Nephron progenitor cell (in vitro differentiated cells): ENCODE measurements around the gene TPSAB1.

Experiments used
- DNase-seq: peaks from one replicate; pipeline ENCODE4 v3.0.0; 2021
- H3K27ac Mint-ChIP-seq: 2 replicates; pipeline ENCODE4 v1.8.0; 2021; ENCODE audit warnings: mild to moderate bottlenecking, moderate library complexity, mixed read lengths
- H3K27me3 Mint-ChIP-seq: 2 replicates; pipeline ENCODE4 v1.8.0; 2021; ENCODE audit warnings: mild to moderate bottlenecking, low read depth, mixed read lengths; ENCODE audit not compliant: poor library complexity
- H3K36me3 Mint-ChIP-seq: 2 replicates; pipeline ENCODE4 v1.8.0; 2021; ENCODE audit warnings: low read depth, mixed read lengths
- H3K4me1 Mint-ChIP-seq: 2 replicates; pipeline ENCODE4 v1.8.0; 2021; ENCODE audit warnings: mixed read lengths
- H3K4me3 Mint-ChIP-seq: 2 replicates; pipeline ENCODE4 v1.8.0; 2021; ENCODE audit warnings: mild to moderate bottlenecking, moderate library complexity, mixed read lengths
- H3K9me3 Mint-ChIP-seq: 2 replicates; pipeline ENCODE4 v1.8.0; 2021; ENCODE audit warnings: mild to moderate bottlenecking, moderate library complexity, mixed read lengths
- TF ChIP-seq, protein P1 (sequence below): fragments of 200-600 bp; sonication (generic); IDR thresholded peaks from 2 replicates; pipeline ENCODE4 v1.5.0; 2021; ENCODE audit warnings: antibody characterized with exemption

Gene TPSAB1

GRCh38 chr16:1276580-1276878 is 36.0 kb downstream of the TPSAB1 start:
- Mint-ChIP-seq H3K4me1 (peaks cover 50% of the 10 kb centered on the region), H3K9me3 (no peaks in the 10 kb centered on the region), H3K36me3 (no peaks in the 10 kb centered on the region), H3K27ac (no peak overlapping the region), H3K27me3 (peaks cover 29% of the 10 kb centered on the region), H3K4me3 (no peak overlapping the region)
- TF ChIP-seq, protein P1, sequence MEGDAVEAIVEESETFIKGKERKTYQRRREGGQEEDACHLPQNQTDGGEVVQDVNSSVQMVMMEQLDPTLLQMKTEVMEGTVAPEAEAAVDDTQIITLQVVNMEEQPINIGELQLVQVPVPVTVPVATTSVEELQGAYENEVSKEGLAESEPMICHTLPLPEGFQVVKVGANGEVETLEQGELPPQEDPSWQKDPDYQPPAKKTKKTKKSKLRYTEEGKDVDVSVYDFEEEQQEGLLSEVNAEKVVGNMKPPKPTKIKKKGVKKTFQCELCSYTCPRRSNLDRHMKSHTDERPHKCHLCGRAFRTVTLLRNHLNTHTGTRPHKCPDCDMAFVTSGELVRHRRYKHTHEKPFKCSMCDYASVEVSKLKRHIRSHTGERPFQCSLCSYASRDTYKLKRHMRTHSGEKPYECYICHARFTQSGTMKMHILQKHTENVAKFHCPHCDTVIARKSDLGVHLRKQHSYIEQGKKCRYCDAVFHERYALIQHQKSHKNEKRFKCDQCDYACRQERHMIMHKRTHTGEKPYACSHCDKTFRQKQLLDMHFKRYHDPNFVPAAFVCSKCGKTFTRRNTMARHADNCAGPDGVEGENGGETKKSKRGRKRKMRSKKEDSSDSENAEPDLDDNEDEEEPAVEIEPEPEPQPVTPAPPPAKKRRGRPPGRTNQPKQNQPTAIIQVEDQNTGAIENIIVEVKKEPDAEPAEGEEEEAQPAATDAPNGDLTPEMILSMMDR, result no peak
- DNase-seq, result no peak

DNA sequence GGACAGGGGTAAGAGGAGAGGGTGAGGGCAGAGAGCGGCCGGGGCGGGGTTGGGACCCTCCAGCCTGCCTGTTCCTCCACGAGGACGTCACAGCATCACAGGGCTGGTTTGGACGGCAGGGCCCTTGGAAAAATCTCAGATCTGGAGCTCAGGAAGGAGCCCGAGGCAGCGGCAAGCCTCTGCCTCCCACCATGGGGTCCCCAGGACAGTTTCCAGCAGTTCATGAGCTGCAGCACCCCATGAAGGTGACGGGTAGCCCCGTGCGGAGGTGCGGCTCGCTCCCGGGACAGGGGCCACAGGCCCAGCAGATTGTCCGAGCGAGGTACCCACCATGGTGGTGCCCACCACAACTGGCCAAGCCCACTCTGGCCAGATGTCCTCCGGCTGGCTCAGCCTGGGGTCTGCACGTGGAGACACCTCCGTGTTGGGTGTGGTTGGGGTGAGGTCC is 36.7 kb downstream of the TPSAB1 start:
- H3K27me3 Mint-ChIP-seq, result peaks cover 29% of the 10 kb centered on the region

GRCh38 chr16:1277617-1278282 is 37.2 kb downstream of the TPSAB1 start:
- Mint-ChIP-seq H3K4me1 (peaks cover 56% of the 10 kb centered on the region), H3K36me3 (no peaks in the 10 kb centered on the region), H3K27me3 (peaks cover 29% of the 10 kb centered on the region), H3K4me3 (peak overlapping the region; percentile 25), H3K9me3 (no peaks in the 10 kb centered on the region), H3K27ac (no peak overlapping the region)
- no peak for DNase-seq
- TF ChIP-seq, protein P1, result no peak

More for the DNA sequence above, 36.7 kb downstream of the TPSAB1 start:
- Mint-ChIP-seq H3K4me1 (peaks cover 52% of the 10 kb centered on the region), H3K4me3 (no peak overlapping the region), H3K36me3 (no peaks in the 10 kb centered on the region), H3K27ac (no peak overlapping the region), H3K9me3 (no peaks in the 10 kb centered on the region)
- no peak for DNase-seq
- TF ChIP-seq, protein P1, result no peak

- Mint-ChIP-seq H3K27me3 (peaks cover 22% of the 10 kb centered on the region), H3K4me3 (peak overlapping the region; percentile 23), H3K9me3 (no peaks in the 10 kb centered on the region), H3K4me1 (peaks cover 64% of the 10 kb centered on the region), H3K27ac (no peak overlapping the region), H3K36me3 (no peaks in the 10 kb centered on the region)
- peak; percentile 77 for DNase-seq
- TF ChIP-seq, protein P1, result peak; percentile 12
Measured at GRCh38 chr16:1278477-1278876, 38.0 kb downstream of the TPSAB1 start.

DNA sequence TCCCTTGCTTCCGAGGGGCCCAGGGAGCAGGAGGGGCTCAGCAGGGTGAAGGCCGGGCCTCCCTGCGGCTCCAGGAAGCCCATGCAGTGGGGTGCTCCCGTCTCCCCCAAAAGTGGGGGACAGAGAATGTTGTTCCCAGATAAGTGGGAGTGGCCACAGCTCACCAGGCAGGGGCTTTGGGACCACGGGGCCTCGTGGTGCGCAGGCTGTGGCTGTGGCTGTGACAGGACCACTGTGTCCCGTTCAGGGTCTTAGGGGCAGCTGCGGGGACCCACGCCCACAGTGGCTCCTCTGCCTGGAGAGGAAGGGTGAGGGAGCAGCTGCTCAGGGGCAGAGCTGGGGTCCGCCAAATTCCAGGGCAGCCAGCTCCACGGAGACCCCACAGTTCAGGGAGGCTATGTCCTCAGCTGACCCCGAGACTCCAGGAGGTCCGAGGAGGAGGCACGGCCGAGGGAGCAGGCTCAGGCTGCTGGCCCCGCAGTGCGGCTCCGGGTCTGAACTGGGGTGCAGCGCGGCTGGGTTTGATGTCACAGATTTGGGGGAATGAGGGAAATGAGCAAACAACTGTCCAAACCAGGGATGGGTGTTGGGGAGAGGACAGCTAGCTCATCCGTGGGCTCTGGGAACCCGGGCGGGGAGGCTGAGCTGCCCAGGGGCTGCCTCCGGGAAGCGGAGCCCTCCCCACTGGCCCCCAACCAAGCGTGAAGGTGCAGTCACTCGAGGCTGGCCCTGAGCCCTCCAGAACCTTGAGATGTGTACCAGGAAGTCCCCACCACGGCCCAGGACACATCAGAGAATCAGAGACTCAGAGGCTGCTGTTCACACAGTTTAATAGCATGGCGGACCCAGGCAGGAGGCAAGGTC is 38.8 kb downstream of the TPSAB1 start:
- no peak for DNase-seq
- Mint-ChIP-seq H3K36me3 (no peaks in the 10 kb centered on the region), H3K4me3 (no peak overlapping the region), H3K27me3 (peaks cover 17% of the 10 kb centered on the region), H3K9me3 (no peaks in the 10 kb centered on the region), H3K27ac (no peak overlapping the region), H3K4me1 (peaks cover 72% of the 10 kb centered on the region)
- TF ChIP-seq, protein P1, result no peak
